Mesenteric fat pad (tissue), 1 donor: ENCODE results near the gene ALDH3B1. TPM values are rescaled to one million over a fixed set of nuclear protein-coding genes. Genes with fewer than 3 reads are reported as not detected.

ENCODE experiments used
- DNase-seq: peaks from one replicate; pipeline ENCODE4 v3.0.0-alpha.2; 2020; ENCODE audit warnings: low spot score
- total RNA-seq: library from RNA; stranded (reverse); fragmentation: NEBNext Ultra II Directional; extraction: Animal tissue kit (Norgen Biotek cat#: 25700); gene quantifications from one replicate; pipeline ENCODE4 v1.2.1, GENCODE V29; 2021
- donor health status: DM: yes; HTN: yes; CAD: no.

Gene ALDH3B1
- total RNA-seq, 1 donor from 2014 or later: 14.6 TPM

DNA sequence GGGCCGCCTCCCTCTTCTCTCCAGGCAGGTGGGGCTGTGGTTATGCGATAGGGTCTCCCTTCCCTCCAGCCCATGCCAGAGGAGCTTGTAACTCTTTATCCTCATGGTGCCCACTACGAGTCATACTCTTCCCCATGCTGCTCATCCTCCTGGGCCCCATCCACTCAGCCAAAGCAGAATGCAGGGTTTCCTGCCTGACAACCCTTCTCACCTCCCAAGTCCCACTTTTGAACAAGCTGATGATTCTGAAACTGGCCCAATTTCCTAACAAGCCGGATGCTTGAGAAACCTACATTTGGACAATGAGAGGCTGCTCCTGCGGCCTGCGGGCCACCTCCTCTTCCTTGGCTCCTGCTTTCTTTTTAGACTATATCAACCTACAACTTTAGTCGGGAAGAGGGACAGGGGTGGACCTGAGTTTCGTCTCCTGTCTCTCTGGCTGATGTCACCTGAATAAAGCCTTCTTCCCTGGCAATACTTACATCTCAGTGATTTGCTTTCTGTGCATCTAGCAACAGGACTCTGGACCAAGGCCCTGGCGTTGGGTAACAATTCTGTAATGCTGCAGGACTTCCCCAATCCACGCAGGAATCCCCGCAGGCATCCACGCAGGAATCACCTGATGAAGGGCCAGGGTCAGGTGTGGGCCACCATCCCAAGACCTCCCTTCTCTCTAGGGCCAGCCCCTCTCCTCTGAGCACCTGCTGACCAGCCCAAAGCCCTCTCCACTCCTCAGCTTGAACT is 18.8 kb downstream of the ALDH3B1 start:
- DNase-seq: no peak

DNA sequence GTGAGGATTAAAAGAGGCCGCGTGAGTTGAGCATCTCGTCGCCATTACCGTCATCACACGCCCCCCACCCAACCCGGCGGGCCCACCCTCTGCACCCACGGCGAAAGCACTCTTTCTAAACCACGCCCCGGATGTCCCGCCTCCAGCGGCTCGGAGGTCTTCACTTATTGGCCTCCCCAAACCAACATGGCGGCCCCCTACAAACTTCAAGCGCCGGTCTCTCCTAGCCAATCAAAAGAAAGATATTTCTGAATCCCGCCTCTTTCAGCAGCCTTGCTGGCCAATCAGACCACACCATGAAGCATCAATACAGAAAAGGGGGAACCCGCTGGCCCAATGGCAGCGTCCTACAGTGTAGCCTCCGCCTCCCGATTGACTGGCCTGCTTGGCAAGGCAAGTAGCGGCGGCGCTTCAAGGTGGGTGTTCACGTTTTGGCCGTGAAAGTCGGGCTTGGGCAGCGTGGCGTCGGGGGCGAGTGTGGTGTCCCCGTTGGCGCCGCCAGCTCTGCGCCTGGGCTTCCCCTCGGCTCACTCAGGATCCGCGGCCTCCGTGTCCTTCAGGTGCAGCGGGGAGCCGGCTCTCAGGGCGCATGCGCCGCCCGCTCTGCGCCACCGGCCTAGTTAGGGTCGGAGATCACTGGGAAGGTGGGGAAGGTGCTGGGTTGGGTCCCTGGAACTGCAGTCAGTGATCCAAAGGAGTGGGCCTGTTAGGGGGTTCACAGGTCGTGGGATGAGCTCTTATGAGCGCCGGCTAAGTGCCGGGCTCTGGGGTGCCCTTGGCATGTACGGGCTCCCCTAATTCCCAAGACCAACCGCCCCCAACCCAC is 20.4 kb downstream of the ALDH3B1 start, which contains the start of gene NDUFS8:
Gene NDUFS8 (plus strand): TSS at position 364 of the 826 bp plus-strand sequence. CDS start 1,471 bp downstream, outside the sequence.
- peak; percentile 97 for DNase-seq

DNA sequence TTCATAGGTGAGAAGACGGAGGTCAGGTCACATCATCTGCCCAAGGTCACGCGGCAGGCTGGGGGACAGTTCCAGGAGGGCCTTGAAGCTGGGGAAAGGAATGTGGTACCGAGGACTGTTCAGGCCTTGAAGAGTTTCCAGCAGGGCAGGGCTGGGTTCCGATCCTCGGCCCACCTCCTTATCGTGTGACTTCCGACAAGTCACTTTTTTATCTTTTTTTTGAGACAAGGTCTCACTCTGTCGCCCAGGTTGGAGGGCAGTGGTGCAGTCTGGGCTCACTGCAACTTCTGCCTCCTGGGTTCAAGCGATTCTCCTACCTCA is 21.0 kb downstream of the ALDH3B1 start:
- DNase-seq: no peak

DNA sequence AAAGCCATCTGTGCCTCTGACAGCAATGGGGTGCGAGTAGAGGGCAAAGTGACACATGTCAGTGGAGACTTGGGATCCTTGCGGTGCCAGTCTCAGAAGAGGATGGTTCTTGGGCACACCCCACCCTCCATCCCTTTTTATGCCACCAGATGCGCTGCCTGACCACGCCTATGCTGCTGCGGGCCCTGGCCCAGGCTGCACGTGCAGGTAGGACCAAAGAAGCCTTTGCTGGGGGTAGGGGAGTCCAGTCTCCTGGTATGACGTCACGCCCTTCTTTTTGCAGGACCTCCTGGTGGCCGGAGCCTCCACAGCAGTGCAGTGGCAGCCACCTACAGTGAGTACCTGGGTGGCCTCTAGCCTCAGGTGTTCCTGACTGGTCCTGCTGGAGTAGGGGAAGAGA is 21.9 kb downstream of the ALDH3B1 start:
- no peak for DNase-seq

DNA sequence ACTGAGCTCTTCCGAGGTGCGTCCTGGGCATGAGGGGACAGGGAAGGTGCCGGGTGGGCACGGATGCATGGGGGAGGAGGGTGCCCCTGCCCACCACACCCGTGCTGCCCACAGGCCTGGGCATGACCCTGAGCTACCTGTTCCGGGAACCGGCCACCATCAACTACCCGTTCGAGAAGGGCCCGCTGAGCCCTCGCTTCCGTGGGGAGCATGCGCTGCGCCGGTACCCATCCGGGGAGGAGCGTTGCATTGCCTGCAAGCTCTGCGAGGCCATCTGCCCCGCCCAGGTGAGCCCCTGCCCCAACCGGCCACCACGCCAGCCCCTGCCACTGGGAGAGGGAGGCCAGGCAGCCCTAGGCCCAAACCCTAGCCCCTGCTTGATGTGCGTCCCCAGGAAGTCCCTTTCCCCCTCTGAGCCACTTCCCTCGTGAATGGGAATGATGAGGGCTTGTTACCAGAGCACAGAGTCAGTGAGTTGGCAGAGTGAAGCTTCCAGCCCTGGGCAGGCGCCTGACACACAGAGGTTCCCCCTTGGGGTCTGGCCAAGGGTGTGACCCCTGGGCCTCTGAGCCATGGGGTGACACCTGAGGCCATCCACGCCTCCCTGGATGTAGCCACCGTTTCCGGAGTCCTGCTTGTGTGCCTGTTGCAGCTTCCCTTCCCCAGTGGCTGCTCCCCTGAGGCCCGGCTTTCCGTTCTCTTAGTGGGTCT is 23.0 kb downstream of the ALDH3B1 start:
- DNase-seq: no peak

DNA sequence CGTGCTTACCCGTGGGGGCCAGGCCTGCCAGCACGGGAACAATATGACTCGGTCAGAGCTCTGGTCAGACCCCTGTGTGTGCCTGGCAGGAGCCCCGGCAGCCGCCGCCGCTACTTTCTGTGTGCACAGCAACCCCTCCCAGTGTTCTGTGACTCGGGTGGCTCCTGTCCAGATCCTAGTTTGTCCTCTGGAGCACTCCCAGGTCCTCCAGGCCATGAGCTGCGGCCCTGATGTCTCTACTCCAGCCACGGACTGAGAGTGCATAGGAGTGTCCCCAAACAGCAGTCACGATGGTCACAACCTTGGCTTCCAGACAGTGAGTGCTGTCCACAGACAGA is 23.6 kb downstream of the ALDH3B1 start:
- no peak for DNase-seq

DNA sequence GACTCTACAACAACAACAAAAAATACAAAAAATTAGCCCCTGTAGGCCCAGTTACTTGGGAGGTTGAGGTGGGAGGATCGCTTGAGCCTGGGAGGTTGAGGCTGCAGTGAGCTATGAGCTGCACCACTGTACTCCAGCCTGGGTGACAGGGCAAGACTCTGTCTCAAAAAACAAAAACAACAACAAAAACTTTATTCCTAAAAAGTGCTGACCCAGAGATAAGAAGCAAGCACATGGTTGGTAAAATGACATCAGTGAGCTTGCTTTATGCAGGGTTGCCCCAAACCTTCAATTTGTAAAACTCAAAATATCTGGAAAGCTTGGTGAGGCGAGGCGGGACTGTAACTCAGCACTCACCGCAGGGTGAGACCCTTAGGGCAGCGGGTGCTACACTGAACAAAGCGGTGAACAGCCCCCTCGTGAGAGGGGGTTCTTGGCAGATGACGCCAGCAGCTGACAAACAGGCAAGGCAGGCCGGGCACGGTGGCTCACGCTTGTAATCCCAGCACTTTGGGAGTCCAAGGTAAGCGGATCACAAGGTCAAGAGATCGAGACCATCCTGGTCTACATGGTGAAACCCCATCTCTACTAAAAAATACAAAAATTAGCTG is 25.2 kb downstream of the ALDH3B1 start:
- DNase-seq: no peak

DNA sequence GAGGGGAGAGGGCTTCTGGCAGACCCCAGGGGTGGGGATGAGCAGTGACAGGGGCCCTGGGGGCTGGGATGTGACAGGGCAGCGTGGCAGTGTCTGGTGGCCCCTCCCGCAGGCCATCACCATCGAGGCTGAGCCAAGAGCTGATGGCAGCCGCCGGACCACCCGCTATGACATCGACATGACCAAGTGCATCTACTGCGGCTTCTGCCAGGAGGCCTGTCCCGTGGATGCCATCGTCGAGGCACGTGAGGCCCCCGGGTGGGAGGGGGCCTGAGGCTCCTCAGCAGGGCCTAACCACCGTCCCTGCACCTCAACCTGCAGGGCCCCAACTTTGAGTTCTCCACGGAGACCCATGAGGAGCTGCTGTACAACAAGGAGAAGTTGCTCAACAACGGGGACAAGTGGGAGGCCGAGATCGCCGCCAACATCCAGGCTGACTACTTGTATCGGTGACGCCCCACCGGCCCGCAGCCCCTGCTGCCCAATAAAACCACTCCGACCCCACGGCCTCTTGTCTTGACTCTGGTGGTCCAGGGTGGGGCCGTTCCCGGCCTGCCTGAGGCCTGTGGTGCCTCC is 26.1 kb downstream of the ALDH3B1 start:
- no peak for DNase-seq

DNA sequence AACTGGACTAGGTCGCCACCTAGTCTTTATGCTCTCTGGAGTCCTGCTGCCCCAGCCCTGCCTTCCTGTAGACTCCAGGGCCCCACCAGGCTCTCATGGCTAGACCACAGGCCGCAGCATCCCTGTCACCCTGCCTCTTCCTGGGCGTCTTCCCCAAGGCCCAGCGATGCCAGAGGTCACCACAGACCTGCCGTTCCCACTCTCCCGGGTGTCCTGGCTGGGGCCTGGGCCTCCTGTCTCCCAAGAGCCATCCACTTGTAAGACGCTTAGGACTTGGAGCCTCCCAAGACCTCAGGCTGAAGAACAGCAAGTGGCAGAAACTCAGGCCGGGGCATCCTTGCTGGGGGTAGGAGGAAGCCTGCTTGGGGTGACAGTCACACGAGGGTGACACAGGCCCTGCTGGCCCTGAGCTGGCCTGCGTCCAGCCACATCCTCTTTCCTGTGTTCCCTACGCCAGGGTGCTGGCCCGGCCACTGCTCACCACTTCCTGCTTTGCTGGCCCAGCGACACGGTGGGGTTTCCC is 26.7 kb downstream of the ALDH3B1 start:
- no peak for DNase-seq

DNA sequence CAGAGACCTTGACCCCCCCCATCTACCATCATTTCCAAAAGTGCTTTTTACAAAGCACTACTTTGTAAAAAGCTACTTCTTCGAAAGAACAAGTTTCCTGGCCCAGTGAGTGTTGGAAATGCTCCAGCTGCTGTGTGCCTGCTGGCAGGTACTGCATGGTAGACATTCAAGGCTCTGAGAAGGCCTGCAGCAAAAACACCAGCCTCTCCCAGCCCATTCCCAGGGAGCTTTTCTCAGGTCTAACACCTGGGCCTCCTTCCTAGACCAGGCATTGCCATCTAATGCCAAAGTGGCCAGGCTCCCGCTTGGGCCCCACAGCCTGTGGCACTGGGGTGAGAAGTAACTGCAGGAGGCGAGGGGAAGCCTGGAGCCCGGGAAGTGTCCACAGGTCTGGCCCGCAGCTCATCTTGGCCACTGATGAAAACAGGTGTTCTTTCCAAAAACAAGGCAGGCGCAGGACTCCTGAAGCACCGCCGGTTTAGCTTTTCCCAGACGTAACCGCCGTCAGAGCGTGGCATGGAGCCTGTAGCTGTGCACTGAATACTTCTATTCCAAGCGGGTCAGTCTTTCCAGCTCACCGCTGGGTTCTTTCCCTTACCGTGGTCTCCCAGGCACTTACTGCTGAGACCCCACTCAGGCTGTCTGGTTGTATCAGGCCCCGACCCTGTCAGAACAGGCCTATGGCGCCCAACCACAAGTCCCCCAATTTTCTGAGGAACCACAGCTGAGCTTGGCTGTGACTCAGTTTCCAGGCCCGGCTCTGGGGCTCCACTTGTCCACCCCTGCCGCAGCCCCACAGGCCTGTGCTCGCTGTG is 27.5 kb downstream of the ALDH3B1 start:
- no peak for DNase-seq

DNA sequence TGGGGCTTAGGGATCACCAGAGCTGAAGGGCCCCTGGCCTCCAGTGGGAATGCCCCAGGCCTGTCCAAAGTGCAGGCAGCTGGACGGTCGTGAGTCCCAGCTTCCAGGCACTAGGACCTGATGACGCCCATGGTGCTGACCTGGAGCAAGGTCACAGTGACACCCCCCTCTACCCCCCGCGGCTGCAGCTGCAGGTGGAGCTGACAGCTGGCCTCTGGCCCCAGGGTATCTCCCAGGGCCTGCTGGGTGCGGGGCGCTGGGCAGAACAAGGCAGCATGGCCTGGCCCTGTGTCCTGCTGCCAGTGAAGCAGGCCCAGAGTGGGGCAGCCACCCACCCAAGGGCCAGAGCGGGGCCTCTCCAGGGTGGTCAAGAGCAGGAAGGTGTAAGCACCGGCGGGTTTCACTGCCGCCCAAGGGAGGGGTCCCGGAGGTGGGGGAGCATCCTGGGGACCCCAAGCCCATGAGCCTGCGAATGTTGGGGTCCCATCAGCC is 28.1 kb downstream of the ALDH3B1 start:
- DNase-seq: no peak

DNA sequence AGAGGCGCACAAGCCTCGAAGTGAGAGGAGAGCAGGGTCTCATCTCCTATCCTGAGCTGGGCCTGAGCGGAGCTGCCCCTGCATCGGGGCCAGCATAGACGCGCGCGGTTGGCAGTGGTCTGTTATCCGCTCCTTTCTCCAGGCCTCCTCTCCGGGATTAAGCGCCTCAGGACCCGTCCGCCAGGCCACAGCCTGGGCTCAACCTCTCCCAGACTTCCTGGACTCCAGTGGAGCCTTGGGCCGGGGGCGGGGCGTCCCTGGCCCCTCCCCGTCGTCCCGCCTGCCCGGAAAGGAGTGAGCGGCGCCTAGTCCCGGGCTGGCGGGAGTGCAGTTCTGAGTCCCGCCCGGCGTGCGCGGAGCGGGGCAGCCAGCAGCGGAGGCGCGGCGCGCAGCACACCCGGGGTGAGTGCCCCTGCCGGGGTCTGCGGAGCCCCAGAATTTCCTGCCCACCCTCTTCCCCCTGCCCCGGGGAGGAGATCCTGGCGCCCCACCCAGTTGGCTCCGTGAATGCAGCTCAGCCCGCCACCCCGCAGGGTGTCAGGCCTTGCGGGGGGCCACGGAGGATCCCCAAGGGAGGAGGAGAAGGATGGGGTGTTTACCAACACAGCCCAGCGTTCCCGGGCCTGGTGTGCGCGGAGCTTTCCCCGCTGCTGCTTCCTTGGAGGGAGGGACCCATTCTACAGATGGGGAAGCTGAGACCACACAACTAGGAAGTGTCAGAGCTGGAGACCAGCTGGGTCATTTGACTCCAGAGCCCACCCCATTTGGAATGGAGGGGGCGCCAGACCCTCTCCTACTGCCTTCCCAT is 28.8 kb downstream of the ALDH3B1 start, which contains the start of gene TCIRG1:
Gene TCIRG1 (plus strand): TSS at position 308 of the 808 bp plus-strand sequence. CDS start 2,247 bp downstream, outside the sequence.
- peak; percentile 96 for DNase-seq

DNA sequence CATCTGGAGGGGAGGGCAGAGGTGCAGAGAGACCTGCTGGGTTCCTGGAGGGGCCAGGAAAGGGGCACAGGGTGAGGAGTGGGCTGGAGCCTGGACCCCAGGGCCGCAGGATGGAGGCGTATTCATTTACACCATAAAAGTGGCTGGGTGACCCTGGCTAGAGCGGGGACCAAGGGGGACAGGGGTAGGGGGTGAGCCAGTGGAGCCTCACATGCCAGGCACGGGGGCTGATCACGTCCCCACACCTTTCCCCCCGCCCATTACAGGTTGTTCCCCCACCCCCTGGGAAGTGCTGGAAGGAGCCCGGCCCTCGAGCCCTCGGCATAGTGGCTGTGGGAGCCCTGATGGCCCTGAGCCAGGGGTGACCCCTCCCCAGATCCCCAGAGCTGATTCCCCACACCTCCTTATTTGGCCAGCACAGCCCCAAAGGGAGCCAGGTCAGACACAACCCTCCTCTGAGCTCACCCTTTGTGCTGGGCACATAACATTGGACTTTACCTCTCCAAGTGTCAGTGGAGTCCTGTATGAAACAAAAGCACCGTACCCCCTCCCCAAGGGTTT is 29.5 kb downstream of the ALDH3B1 start:
- no peak for DNase-seq

DNA sequence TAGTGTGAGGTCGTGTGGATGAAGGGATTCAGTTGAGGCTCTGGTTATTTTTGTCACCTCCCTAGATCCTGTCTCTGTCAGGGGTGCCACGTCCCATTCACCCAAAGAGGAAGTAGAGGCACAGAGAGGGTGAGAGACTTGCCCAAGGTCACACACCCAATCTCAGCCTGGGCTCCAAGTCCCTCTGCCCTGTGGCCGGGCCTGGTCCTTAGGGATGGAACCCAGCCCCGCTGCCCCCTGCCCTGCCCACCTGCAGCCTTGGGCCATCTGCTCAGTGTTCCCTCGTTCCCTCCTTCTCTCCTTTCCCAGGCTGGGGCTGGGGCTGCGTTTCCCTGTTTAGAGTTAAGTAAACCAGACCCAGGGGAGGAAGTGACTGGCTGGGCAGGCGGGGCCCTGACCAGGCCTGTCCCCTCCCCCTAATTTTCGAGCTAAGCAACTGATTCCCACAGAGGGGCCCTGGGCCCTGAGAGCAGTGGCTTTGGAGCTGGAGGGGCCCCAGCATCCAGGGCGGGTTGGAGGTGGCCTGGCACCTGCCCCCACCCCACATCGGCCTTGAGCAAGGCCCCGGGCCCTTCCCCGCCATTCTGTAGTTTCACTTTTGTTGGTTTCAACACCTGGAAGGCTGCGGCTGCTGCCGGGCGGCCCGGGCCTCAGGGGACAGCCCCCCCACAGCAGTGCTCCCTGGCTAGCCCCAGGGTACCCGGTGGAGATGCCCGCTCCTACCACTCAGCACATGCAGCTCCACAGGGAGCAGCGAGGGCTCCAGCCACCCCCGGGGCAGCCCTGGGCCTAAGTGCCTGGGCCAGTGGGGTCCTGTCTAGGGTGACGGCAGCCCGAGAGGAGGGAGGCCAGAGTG is 30.2 kb downstream of the ALDH3B1 start:
- DNase-seq: no peak

DNA sequence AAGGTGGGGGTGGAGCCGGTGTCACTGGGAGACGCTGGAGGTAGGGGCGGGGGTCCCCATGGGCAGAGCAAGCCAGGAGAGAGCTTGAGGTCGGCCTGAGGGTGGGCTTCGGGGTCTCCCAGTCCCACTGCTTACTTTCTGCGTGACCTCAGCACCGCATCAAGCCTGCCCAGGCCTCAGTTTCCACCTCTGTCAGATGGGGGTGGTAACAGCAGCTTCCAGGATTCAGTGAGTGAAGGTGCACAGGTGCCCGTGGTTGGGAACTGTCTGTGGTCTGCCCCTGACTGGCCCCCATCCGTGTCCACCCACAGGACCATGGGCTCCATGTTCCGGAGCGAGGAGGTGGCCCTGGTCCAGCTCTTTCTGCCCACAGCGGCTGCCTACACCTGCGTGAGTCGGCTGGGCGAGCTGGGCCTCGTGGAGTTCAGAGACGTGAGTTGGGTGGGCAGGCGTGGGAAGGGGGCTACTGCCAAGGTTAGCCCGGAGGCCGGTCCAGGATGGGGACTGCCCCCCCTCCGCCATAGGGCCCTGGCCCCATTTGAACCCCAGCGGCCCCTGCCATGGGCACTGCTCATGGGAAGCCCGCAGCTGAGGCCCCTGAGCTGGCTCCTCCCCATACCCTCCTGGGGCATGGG is 30.9 kb downstream of the ALDH3B1 start:
- no peak for DNase-seq

DNA sequence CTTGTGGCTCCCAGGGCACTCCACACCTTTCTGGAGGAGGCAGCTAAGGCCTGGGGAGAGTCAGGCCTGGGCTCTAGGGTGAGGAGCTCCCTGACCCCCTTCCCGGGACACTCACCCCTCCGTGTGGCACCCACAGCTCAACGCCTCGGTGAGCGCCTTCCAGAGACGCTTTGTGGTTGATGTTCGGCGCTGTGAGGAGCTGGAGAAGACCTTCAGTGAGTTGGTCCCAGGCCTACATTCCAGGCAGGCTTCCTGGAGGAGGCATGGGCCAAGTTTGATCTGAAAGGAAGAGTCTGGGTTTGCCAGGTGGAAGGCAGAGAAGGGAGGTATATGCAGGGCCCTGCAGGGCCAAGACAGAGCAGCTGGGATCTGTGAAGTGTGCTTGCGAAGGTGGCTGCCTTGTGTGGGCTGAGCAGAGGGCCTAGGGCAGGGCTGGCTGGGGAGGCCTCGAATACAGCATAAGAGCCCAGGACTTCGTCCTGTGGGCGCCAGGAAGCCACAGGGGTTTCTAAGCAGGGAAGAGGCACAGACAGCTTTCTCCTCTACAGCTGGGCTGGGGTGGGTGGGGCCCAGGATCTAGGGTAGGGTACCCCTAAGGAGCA is 31.6 kb downstream of the ALDH3B1 start:
- no peak for DNase-seq
